ENCODE measurements around the gene GRID1. TPM values are rescaled to one million over a fixed set of nuclear protein-coding genes. Genes with fewer than 3 reads are reported as not detected.

The GRID1 gene
- total and polyA plus RNA-seq, 7 experiments from 2014 or later = not detected

GRCh38 chr10:85657476-85658113 is 709.0 kb downstream of the GRID1 start:
- no peak for ATAC-seq
- Mint-ChIP-seq H3K4me1 (peaks cover 0 to 4% (median 0%) of the 10 kb centered on the region in 7 donors), H3K9me3 (peaks cover 0 to 3% (median 0%) of the 10 kb centered on the region in 11 donors), H3K27me3 (no peaks in the 10 kb centered on the region), H3K36me3 (peaks cover 0 to 5% (median 0%) of the 10 kb centered on the region in 5 donors), H3K4me3 (no peak overlapping the region), H3K27ac (no peak overlapping the region)
- DNase-seq = no peak
- intact Hi-C loops (cut with micrococcal nuclease) = no loop called here
- POLR2A ChIA-PET = no interaction called here
- Histone ChIP-seq H3K27me3 (ENCODE audit: control insufficient read depth in 2 of 2, insufficient read depth in 2 of 2, low read length in 2 of 2) (no peaks in the 10 kb centered on the region), H3K4me1 (ENCODE audit: control insufficient read depth in 2 of 2, insufficient read depth in 2 of 2, low read length in 2 of 2) (no peaks in the 10 kb centered on the region), H3K9me3 (ENCODE audit: control insufficient read depth in 2 of 3, low read length in 3 of 3) (no peaks in the 10 kb centered on the region), H3K4me3 (ENCODE audit: low read length) (no peak overlapping the region), H3K27ac (ENCODE audit: low read depth, low read length) (no peak overlapping the region), H3K36me3 (ENCODE audit: control insufficient read depth in 2 of 3, insufficient read depth in 3 of 3, low read length in 3 of 3) (no peaks in the 10 kb centered on the region)
- CTCF ChIA-PET = no interaction called here

- ChIA-PET CTCF (no interaction called here), POLR2A (no interaction called here)
These were observed 711.2 kb downstream of the GRID1 start for GRCh38 chr10:85655411-85655810.

GRCh38 chr10:85651497-85651882 is 715.1 kb downstream of the GRID1 start:
- intact Hi-C loops (cut with micrococcal nuclease) = no loop called here
- Mint-ChIP-seq H3K27me3 (peaks cover 0 to 5% (median 0%) of the 10 kb centered on the region in 5 donors), H3K4me3 (no peak overlapping the region)

More at GRCh38 chr10:85655411-85655810, 711.2 kb downstream of the GRID1 start:
- Histone ChIP-seq H3K27me3 (ENCODE audit: control insufficient read depth in 2 of 2, insufficient read depth in 2 of 2, low read length in 2 of 2) (no peaks in the 10 kb centered on the region), H3K4me3 (ENCODE audit: low read length) (no peak overlapping the region), H3K36me3 (ENCODE audit: control insufficient read depth in 2 of 3, insufficient read depth in 3 of 3, low read length in 3 of 3) (no peaks in the 10 kb centered on the region), H3K4me1 (ENCODE audit: control insufficient read depth in 2 of 2, insufficient read depth in 2 of 2, low read length in 2 of 2) (no peaks in the 10 kb centered on the region), H3K9me3 (ENCODE audit: control insufficient read depth in 2 of 3, low read length in 3 of 3) (no peaks in the 10 kb centered on the region), H3K27ac (ENCODE audit: low read depth, low read length) (no peak overlapping the region)
- H3K9me3 Mint-ChIP-seq = peaks cover 0 to 3% (median 0%) of the 10 kb centered on the region in 11 donors
- no peak for DNase-seq
- H3K4me1 Mint-ChIP-seq = peaks cover 0 to 4% (median 0%) of the 10 kb centered on the region in 7 donors
- ATAC-seq = no peak
- intact Hi-C loops (cut with micrococcal nuclease) = no loop called here
- H3K27ac Mint-ChIP-seq = no peak overlapping the region
- no peaks in the 10 kb centered on the region for H3K27me3 Mint-ChIP-seq
- no peak overlapping the region for H3K4me3 Mint-ChIP-seq
- peaks cover 0 to 5% (median 0%) of the 10 kb centered on the region in 5 donors for H3K36me3 Mint-ChIP-seq

GRCh38 chr10:85650791-85651496 is 715.7 kb downstream of the GRID1 start:
- no peak overlapping the region for H3K27ac Mint-ChIP-seq
- Histone ChIP-seq H3K27ac (ENCODE audit: low read depth, low read length) (no peak overlapping the region), H3K9me3 (ENCODE audit: control insufficient read depth in 2 of 3, low read length in 3 of 3) (no peaks in the 10 kb centered on the region), H3K4me3 (ENCODE audit: low read length) (no peak overlapping the region), H3K27me3 (ENCODE audit: control insufficient read depth in 2 of 2, insufficient read depth in 2 of 2, low read length in 2 of 2) (no peaks in the 10 kb centered on the region), H3K4me1 (ENCODE audit: control insufficient read depth in 2 of 2, insufficient read depth in 2 of 2, low read length in 2 of 2) (no peaks in the 10 kb centered on the region), H3K36me3 (ENCODE audit: control insufficient read depth in 2 of 3, insufficient read depth in 3 of 3, low read length in 3 of 3) (no peaks in the 10 kb centered on the region)
- no peak for DNase-seq
- no peak overlapping the region for H3K4me3 Mint-ChIP-seq
- H3K9me3 Mint-ChIP-seq = peaks cover 0 to 3% (median 0%) of the 10 kb centered on the region in 11 donors
- peaks cover 0 to 5% (median 0%) of the 10 kb centered on the region in 5 donors for H3K36me3 Mint-ChIP-seq
- intact Hi-C loops (cut with micrococcal nuclease) = no loop called here
- peaks cover 0 to 5% (median 0%) of the 10 kb centered on the region in 5 donors for H3K27me3 Mint-ChIP-seq
- CTCF ChIA-PET = no interaction called here
- no peak for ATAC-seq
- peaks cover 0 to 1% (median 0%) of the 10 kb centered on the region in 7 donors for H3K4me1 Mint-ChIP-seq
- POLR2A ChIA-PET = interaction anchor here (0.6 kb wide), 1 partner anchor 43 kb away, joined by 3 read pairs; no protein-coding TSS in a partner anchor

More at GRCh38 chr10:85651497-85651882, 715.1 kb downstream of the GRID1 start:
- no peak overlapping the region for H3K27ac Mint-ChIP-seq
- DNase-seq (no peak), ATAC-seq (no peak)
- H3K4me3 ChIP-seq (ENCODE audit: low read length) = no peak overlapping the region
- H3K4me1 Mint-ChIP-seq = peaks cover 0 to 1% (median 0%) of the 10 kb centered on the region in 7 donors
- no peaks in the 10 kb centered on the region for H3K36me3 ChIP-seq (ENCODE audit: control insufficient read depth in 2 of 3, insufficient read depth in 3 of 3, low read length in 3 of 3)
- H3K9me3 Mint-ChIP-seq = peaks cover 0 to 3% (median 0%) of the 10 kb centered on the region in 11 donors
- CTCF ChIA-PET = no interaction called here
- no peak overlapping the region for H3K27ac ChIP-seq (ENCODE audit: low read depth, low read length)
- POLR2A ChIA-PET = no interaction called here
- H3K27me3 ChIP-seq (ENCODE audit: control insufficient read depth in 2 of 2, insufficient read depth in 2 of 2, low read length in 2 of 2) = no peaks in the 10 kb centered on the region
- peaks cover 0 to 5% (median 0%) of the 10 kb centered on the region in 5 donors for H3K36me3 Mint-ChIP-seq
- H3K9me3 ChIP-seq (ENCODE audit: control insufficient read depth in 2 of 3, low read length in 3 of 3) = no peaks in the 10 kb centered on the region
- H3K4me1 ChIP-seq (ENCODE audit: control insufficient read depth in 2 of 2, insufficient read depth in 2 of 2, low read length in 2 of 2) = no peaks in the 10 kb centered on the region

GRCh38 chr10:85649461-85649860 is 717.1 kb downstream of the GRID1 start:
- DNase-seq (no peak), ATAC-seq (no peak)
- Histone ChIP-seq H3K27me3 (ENCODE audit: control insufficient read depth in 2 of 2, insufficient read depth in 2 of 2, low read length in 2 of 2) (no peaks in the 10 kb centered on the region), H3K27ac (ENCODE audit: low read depth, low read length) (no peak overlapping the region), H3K36me3 (ENCODE audit: control insufficient read depth in 2 of 3, insufficient read depth in 3 of 3, low read length in 3 of 3) (no peaks in the 10 kb centered on the region), H3K4me3 (ENCODE audit: low read length) (no peak overlapping the region), H3K9me3 (ENCODE audit: control insufficient read depth in 2 of 3, low read length in 3 of 3) (no peaks in the 10 kb centered on the region), H3K4me1 (ENCODE audit: control insufficient read depth in 2 of 2, insufficient read depth in 2 of 2, low read length in 2 of 2) (no peaks in the 10 kb centered on the region)
- H3K9me3 Mint-ChIP-seq = peaks cover 0 to 3% (median 0%) of the 10 kb centered on the region in 11 donors
- H3K27ac Mint-ChIP-seq = no peak overlapping the region
- no peak overlapping the region for H3K4me3 Mint-ChIP-seq
- intact Hi-C loops (cut with micrococcal nuclease) = no loop called here
- CTCF ChIA-PET = no interaction called here
- H3K27me3 Mint-ChIP-seq = peaks cover 0 to 5% (median 0%) of the 10 kb centered on the region in 5 donors
- POLR2A ChIA-PET = no interaction called here
- peaks cover 0 to 1% (median 0%) of the 10 kb centered on the region in 7 donors for H3K4me1 Mint-ChIP-seq
- H3K36me3 Mint-ChIP-seq = peaks cover 0 to 5% (median 0%) of the 10 kb centered on the region in 5 donors

- Mint-ChIP-seq H3K4me1 (peaks cover 0 to 1% (median 0%) of the 10 kb centered on the region in 7 donors), H3K27ac (no peak overlapping the region), H3K4me3 (no peak overlapping the region), H3K9me3 (peaks cover 0 to 3% (median 0%) of the 10 kb centered on the region in 11 donors), H3K36me3 (peaks cover 0 to 5% (median 0%) of the 10 kb centered on the region in 5 donors), H3K27me3 (peaks cover 0 to 5% (median 0%) of the 10 kb centered on the region in 5 donors)
- H3K27me3 ChIP-seq (ENCODE audit: control insufficient read depth in 2 of 2, insufficient read depth in 2 of 2, low read length in 2 of 2) = no peaks in the 10 kb centered on the region
- ATAC-seq (no peak), DNase-seq (no peak)
- intact Hi-C loops (cut with micrococcal nuclease) = no loop called here
- H3K4me1 ChIP-seq (ENCODE audit: control insufficient read depth in 2 of 2, insufficient read depth in 2 of 2, low read length in 2 of 2) = no peaks in the 10 kb centered on the region
- H3K36me3 ChIP-seq (ENCODE audit: control insufficient read depth in 2 of 3, insufficient read depth in 3 of 3, low read length in 3 of 3) = no peaks in the 10 kb centered on the region
- H3K9me3 ChIP-seq (ENCODE audit: control insufficient read depth in 2 of 3, low read length in 3 of 3) = no peaks in the 10 kb centered on the region
- no peak overlapping the region for H3K27ac ChIP-seq (ENCODE audit: low read depth, low read length)
- POLR2A ChIA-PET = no interaction called here
- H3K4me3 ChIP-seq (ENCODE audit: low read length) = no peak overlapping the region
- CTCF ChIA-PET = no interaction called here
These were observed 718.3 kb downstream of the GRID1 start for GRCh38 chr10:85648279-85648754.
